Duodenal mucosa (tissue), 2 donors: Measurements from ENCODE around the gene AP2A2.
"Not testable (repeated sequence)": the region's sequence is repeated elsewhere in the genome, so short reads cannot be mapped to it uniquely, and the experiment has no call there.

Experiments
- H3K27ac ChIP-seq: one replicate; pipeline ENCODE4 v1.7.0; 2013; ENCODE audit warnings: low read depth, low read length
- H3K27me3 ChIP-seq, 2 donors: one replicate each; pipeline ENCODE4 v1.7.0; 2013; ENCODE audit warnings: low read length in 2 of 2, control low read depth in 1 of 2; ENCODE audit not compliant: insufficient read depth in 2 of 2, control insufficient read depth in 1 of 2
- H3K36me3 ChIP-seq, 2 donors: one replicate each; pipeline ENCODE4 v1.7.0; 2013; ENCODE audit warnings: low read length in 2 of 2, control low read depth in 1 of 2; ENCODE audit not compliant: insufficient read depth in 2 of 2, control insufficient read depth in 1 of 2
- H3K4me1 ChIP-seq, 2 donors: one replicate each; pipeline ENCODE4 v1.7.0; 2013; ENCODE audit warnings: low read length in 2 of 2, control low read depth in 1 of 2; ENCODE audit not compliant: insufficient read depth in 2 of 2, control insufficient read depth in 1 of 2
- H3K4me3 ChIP-seq, 2 donors: one replicate each; pipeline ENCODE4 v1.7.0; 2013; ENCODE audit warnings: low read length in 2 of 2, low read depth in 1 of 2
- H3K9ac ChIP-seq, 2 donors: one replicate each; pipeline ENCODE4 v1.7.0; 2013; ENCODE audit warnings: low read length in 2 of 2, low read depth in 1 of 2
- H3K9me3 ChIP-seq, 2 donors: one replicate each; pipeline ENCODE4 v1.7.0; 2013; ENCODE audit warnings: low read length in 2 of 2, control low read depth in 1 of 2; ENCODE audit not compliant: control insufficient read depth in 1 of 2

The AP2A2 gene

GRCh38 chr11:1011320-1011698 is 85.6 kb downstream of the AP2A2 start:
- Histone ChIP-seq H3K9me3 (no peaks in the 10 kb centered on the region), H3K27ac (no peak overlapping the region), H3K27me3 (no peaks in the 10 kb centered on the region), H3K4me3 (no peak overlapping the region), H3K9ac (no peak overlapping the region), H3K4me1 (no peaks in the 10 kb centered on the region), H3K36me3 (peaks cover 22 to 55% of the 10 kb centered on the region in 2 donors)

- Histone ChIP-seq H3K4me3 (no peak overlapping the region), H3K9me3 (no peaks in the 10 kb centered on the region), H3K27me3 (no peaks in the 10 kb centered on the region), H3K9ac (no peak overlapping the region), H3K27ac (no peak overlapping the region), H3K4me1 (no peaks in the 10 kb centered on the region), H3K36me3 (peaks cover 22 to 45% of the 10 kb centered on the region in 2 donors)
Measured at GRCh38 chr11:1012291-1012690, 86.6 kb downstream of the AP2A2 start.

GRCh38 chr11:1012740-1013630 is 87.3 kb downstream of the AP2A2 start:
- no peaks in the 10 kb centered on the region for H3K27me3 ChIP-seq
- no peaks in the 10 kb centered on the region for H3K9me3 ChIP-seq
- no peaks in the 10 kb centered on the region for H3K4me1 ChIP-seq
- H3K9ac ChIP-seq: no peak overlapping the region
- H3K36me3 ChIP-seq: peaks cover 16 to 38% of the 10 kb centered on the region in 2 donors
- H3K4me3 ChIP-seq: no peak overlapping the region
- no peak overlapping the region for H3K27ac ChIP-seq

- Histone ChIP-seq H3K36me3 (peaks cover 14 to 32% of the 10 kb centered on the region in 2 donors), H3K9me3 (no peaks in the 10 kb centered on the region), H3K9ac (no peak overlapping the region), H3K27me3 (no peaks in the 10 kb centered on the region), H3K27ac (no peak overlapping the region), H3K4me3 (no peak overlapping the region), H3K4me1 (no peaks in the 10 kb centered on the region)
Measured at GRCh38 chr11:1013631-1013935, 87.9 kb downstream of the AP2A2 start.

GRCh38 chr11:1014276-1014675 is 88.6 kb downstream of the AP2A2 start:
- H3K36me3 ChIP-seq: peaks cover 14 to 28% of the 10 kb centered on the region in 2 donors

DNA sequence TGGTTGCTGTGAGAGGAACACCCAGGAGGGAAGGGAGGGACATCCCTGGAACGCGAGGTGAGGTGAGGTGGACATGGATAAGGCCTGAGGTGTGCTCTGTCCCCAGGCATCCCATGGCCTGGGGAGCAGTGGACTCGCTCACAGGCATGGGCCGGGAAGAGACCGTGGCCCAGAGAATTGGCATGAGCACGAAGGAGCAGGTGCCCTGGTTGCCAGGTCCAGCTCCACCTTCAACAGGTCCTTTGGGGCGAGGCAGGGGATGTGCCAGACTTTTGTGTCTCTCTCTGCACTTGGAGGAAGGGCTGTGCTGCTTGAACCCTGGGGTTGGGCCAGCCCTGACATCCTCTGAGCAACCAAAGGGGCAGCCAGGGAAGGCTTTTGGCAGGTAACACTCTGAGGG is 89.4 kb downstream of the AP2A2 start:
- peaks cover 9 to 22% of the 10 kb centered on the region in 2 donors for H3K36me3 ChIP-seq
- H3K27ac ChIP-seq: no peak overlapping the region
- no peaks in the 10 kb centered on the region for H3K27me3 ChIP-seq
- H3K4me3 ChIP-seq: no peak overlapping the region
- no peaks in the 10 kb centered on the region for H3K4me1 ChIP-seq
- H3K9me3 ChIP-seq: no peaks in the 10 kb centered on the region
- H3K9ac ChIP-seq: no peak overlapping the region

More at GRCh38 chr11:1014276-1014675, 88.6 kb downstream of the AP2A2 start:
- no peaks in the 10 kb centered on the region for H3K27me3 ChIP-seq
- H3K4me1 ChIP-seq: no peaks in the 10 kb centered on the region
- H3K27ac ChIP-seq: no peak overlapping the region
- H3K4me3 ChIP-seq: no peak overlapping the region
- H3K9ac ChIP-seq: no peak overlapping the region
- no peaks in the 10 kb centered on the region for H3K9me3 ChIP-seq

DNA sequence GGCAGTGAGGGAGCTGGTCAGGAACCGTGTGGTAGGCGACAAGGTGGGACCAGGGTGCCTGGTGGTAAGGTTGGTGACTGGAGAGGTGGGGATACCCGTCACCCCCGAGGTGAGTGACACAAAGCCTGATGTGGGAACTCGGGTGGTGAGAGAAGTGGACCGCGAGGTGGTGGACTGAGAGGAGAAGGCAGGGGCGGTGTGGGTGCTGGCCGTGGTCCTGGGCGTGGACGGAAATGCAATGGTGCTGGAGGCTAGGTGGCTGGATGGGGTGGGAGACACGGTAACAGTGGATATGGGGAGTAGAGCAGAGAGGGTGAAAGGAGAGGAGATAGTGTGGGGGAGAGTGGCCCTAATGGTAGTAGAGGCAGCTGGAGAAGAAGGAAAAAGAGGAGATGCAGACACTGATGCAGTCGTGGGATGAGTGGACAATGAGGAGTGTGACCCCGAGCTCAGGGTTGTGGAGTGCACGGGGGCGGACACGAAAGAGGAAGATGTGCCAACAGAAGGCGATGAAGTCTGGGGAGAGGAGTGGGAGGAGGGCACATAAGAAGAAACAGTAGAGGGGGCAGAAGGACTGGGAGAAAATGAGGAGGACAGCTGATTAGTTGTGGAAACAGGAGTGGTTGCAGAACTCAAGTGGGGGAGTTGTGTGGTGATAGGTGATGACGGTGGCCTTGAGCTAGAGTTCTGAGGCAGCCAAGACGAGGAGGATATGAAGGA is 90.3 kb downstream of the AP2A2 start:
- Histone ChIP-seq H3K27ac (no peak overlapping the region), H3K4me3 (no peak overlapping the region), H3K27me3 (no peaks in the 10 kb centered on the region), H3K36me3 (peaks cover 2 to 13% of the 10 kb centered on the region in 2 donors), H3K9me3 (no peaks in the 10 kb centered on the region), H3K4me1 (no peaks in the 10 kb centered on the region), H3K9ac (no peak overlapping the region)

DNA sequence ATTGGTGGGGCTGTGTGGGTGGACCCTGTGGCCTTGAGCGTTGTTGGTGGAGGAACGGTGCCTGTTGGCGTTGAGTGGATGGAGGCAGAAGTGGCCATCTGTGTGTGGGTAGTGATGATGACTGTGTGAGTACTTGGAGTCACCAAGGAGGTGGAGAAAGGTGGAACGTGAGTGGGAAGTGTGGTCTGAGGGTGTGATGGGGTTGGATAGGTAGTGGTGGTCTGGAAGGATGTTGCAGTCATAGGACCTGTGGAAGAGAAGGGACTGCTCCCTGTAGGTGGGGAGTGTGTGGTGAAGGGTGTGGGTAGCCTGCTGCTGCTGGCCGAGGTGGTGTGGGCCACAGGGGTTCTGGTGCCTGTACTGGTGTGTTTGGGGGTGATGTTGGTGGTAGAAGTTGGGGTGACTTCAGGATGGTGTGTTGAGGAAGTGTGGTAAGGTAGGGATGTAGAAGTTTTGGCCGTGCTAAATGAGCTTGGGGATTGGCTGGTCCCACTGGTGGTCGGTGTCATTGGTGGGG is 91.0 kb downstream of the AP2A2 start:
- not testable (repeated sequence) for H3K27ac ChIP-seq

DNA sequence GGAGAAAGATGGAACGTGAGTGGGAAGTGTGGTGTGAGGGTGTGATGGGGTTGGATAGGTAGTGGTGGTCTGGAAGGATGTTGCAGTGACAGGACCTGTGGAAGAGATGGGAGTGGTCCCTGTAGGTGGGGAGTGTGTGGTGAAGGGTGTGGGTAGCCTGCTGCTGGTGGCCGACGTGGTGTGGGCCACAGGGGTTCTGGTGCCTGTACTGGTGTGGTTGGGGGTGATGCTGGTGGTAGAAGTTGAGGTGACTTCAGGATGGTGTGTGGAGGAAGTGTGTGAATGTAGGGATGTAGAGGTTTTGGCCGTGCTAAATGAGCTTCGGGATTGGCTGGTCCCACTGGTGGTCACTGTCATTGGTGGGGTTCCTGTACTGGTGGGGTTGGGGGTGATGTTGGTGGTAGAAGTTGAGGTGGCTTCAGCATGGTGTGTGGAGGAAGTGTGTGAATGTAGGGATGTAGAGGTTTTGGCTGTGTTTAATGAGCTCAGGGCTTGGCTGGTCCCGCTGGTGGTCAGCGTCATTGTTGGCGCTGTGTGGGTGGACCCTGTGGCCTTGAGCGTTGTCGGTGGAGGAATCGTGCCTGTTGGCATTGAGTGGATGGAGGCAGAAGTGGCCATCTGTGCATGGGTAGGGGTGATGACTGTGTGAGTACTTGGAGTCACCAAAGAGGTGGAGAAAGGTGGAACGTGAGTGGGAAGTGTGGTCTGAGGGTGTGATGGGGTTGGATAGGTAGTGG is 91.8 kb downstream of the AP2A2 start:
- Histone ChIP-seq H3K27me3 (no peaks in the 10 kb centered on the region), H3K27ac (no peak overlapping the region)

More for the DNA sequence above, 91.0 kb downstream of the AP2A2 start:
- not testable (repeated sequence) for H3K9ac ChIP-seq, H3K9me3 ChIP-seq, H3K4me1 ChIP-seq, H3K4me3 ChIP-seq, H3K27me3 ChIP-seq, H3K36me3 ChIP-seq

DNA sequence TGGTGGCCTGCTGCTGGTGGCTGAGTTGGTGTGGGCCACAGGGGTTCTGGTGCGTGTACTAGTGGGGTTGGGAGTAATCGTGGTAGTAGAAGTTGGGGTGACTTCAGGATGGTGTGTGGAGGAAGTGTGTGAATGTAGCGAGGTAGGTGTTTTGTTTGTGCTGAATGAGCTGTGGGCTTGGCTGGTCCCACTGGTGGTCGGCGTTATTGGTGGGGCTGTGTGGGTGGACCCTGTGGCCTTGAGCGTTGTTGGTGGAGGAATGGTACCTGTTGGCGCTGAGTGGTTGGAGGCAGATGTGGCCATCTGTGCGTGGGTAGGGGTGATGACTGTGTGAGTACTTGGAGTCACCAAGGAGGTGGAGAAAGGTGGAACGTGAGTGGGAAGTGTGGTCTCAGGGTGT is 92.4 kb downstream of the AP2A2 start:
- no peaks in the 10 kb centered on the region for H3K27me3 ChIP-seq
- no peaks in the 10 kb centered on the region for H3K36me3 ChIP-seq
- no peaks in the 10 kb centered on the region for H3K9me3 ChIP-seq
- H3K4me3 ChIP-seq: no peak overlapping the region
- H3K9ac ChIP-seq: no peak overlapping the region
- H3K27ac ChIP-seq: no peak overlapping the region
- no peaks in the 10 kb centered on the region for H3K4me1 ChIP-seq

More for the DNA sequence above, 91.8 kb downstream of the AP2A2 start:
- Histone ChIP-seq H3K4me3 (no peak overlapping the region), H3K36me3 (no peaks in the 10 kb centered on the region), H3K9me3 (no peaks in the 10 kb centered on the region), H3K4me1 (no peaks in the 10 kb centered on the region), H3K9ac (no peak overlapping the region)
